Activated naive CD4-positive, alpha-beta T cell treated with anti-CD3 and anti-CD28 coated beads, Interleukin-2, amount 10 ng/mL, durations not matched to agents 7 days and 5 days (primary cell): ENCODE measurements around the gene KLC3.

Experiments
- CTCF ChIA-PET: fragments of 350-600 bp; sonication (Branson Sonifier 250); formaldehyde crosslinking; loops from one replicate; lab custom pipeline; 2021; ENCODE audit warnings: antibody characterized with exemption; lab: Charles Lee
- DNase-seq: peaks from one replicate; pipeline ENCODE4 v3.0.0-alpha.2; 2020
- H3K27ac Mint-ChIP-seq: one replicate; pipeline ENCODE4 v1.8.0; 2021; ENCODE audit warnings: mild to moderate bottlenecking, moderate library complexity, mixed read lengths
- H3K27me3 Mint-ChIP-seq: one replicate; pipeline ENCODE4 v1.8.0; 2021; ENCODE audit warnings: mild to moderate bottlenecking, mixed read lengths
- H3K36me3 Mint-ChIP-seq: one replicate; pipeline ENCODE4 v1.8.0; 2021; ENCODE audit warnings: mixed read lengths
- H3K4me1 Mint-ChIP-seq: one replicate; pipeline ENCODE4 v1.8.0; 2021; ENCODE audit warnings: mixed read lengths
- H3K4me3 Mint-ChIP-seq: one replicate; pipeline ENCODE4 v1.8.0; 2021; ENCODE audit warnings: mild to moderate bottlenecking, moderate library complexity, mixed read lengths
- H3K9me3 Mint-ChIP-seq: one replicate; pipeline ENCODE4 v1.8.0; 2021; ENCODE audit warnings: mixed read lengths

KLC3 gene

GRCh38 chr19:45357445-45357783 lies 16.9 kb downstream of the KLC3 start:
- CTCF ChIA-PET, result no interaction called here
- Mint-ChIP-seq H3K27me3 (no peaks in the 10 kb centered on the region), H3K27ac (no peak overlapping the region), H3K9me3 (no peaks in the 10 kb centered on the region), H3K4me1 (peaks cover 2% of the 10 kb centered on the region), H3K36me3 (peaks cover 16% of the 10 kb centered on the region), H3K4me3 (no peak overlapping the region)
- no peak for DNase-seq

GRCh38 chr19:45358213-45358792 lies 17.8 kb downstream of the KLC3 start:
- Mint-ChIP-seq H3K27ac (no peak overlapping the region), H3K4me3 (no peak overlapping the region), H3K36me3 (peaks cover 15% of the 10 kb centered on the region), H3K9me3 (no peaks in the 10 kb centered on the region), H3K27me3 (no peaks in the 10 kb centered on the region), H3K4me1 (peaks cover 2% of the 10 kb centered on the region)
- DNase-seq, result no peak
- CTCF ChIA-PET, result no interaction called here

- no peak overlapping the region for H3K4me3 Mint-ChIP-seq
- H3K27ac Mint-ChIP-seq, result no peak overlapping the region
- H3K9me3 Mint-ChIP-seq, result no peaks in the 10 kb centered on the region
- CTCF ChIA-PET, result interaction anchor here (0.6 kb wide), 1 partner anchor 25 kb away, joined by 3 read pairs; no protein-coding TSS in a partner anchor
- no peaks in the 10 kb centered on the region for H3K27me3 Mint-ChIP-seq
- H3K36me3 Mint-ChIP-seq, result peaks cover 7% of the 10 kb centered on the region
- H3K4me1 Mint-ChIP-seq, result no peaks in the 10 kb centered on the region
- no peak for DNase-seq
Measured at GRCh38 chr19:45361608-45362007, 21.1 kb downstream of the KLC3 start.

GRCh38 chr19:45362291-45362690 lies 21.7 kb downstream of the KLC3 start:
- no peaks in the 10 kb centered on the region for H3K9me3 Mint-ChIP-seq
- DNase-seq, result no peak
- CTCF ChIA-PET, result interaction anchor here (0.6 kb wide), 1 partner anchor 25 kb away, joined by 3 read pairs; no protein-coding TSS in a partner anchor

GRCh38 chr19:45363861-45364459 lies 23.4 kb downstream of the KLC3 start:
- peaks cover 10% of the 10 kb centered on the region for H3K36me3 Mint-ChIP-seq

More at GRCh38 chr19:45362291-45362690, 21.7 kb downstream of the KLC3 start:
- peaks cover 7% of the 10 kb centered on the region for H3K36me3 Mint-ChIP-seq
- no peak overlapping the region for H3K4me3 Mint-ChIP-seq
- H3K27me3 Mint-ChIP-seq, result no peaks in the 10 kb centered on the region
- no peaks in the 10 kb centered on the region for H3K4me1 Mint-ChIP-seq
- H3K27ac Mint-ChIP-seq, result no peak overlapping the region

GRCh38 chr19:45364696-45365095 lies 24.1 kb downstream of the KLC3 start:
- no peaks in the 10 kb centered on the region for H3K9me3 Mint-ChIP-seq
- H3K27me3 Mint-ChIP-seq, result no peaks in the 10 kb centered on the region
- CTCF ChIA-PET, result no interaction called here
- no peak overlapping the region for H3K4me3 Mint-ChIP-seq
- peaks cover 8% of the 10 kb centered on the region for H3K36me3 Mint-ChIP-seq
- H3K4me1 Mint-ChIP-seq, result peaks cover 13% of the 10 kb centered on the region
- no peak overlapping the region for H3K27ac Mint-ChIP-seq
- no peak for DNase-seq

More at GRCh38 chr19:45363861-45364459, 23.4 kb downstream of the KLC3 start:
- peaks cover 8% of the 10 kb centered on the region for H3K4me1 Mint-ChIP-seq
- DNase-seq, result no peak
- H3K9me3 Mint-ChIP-seq, result no peaks in the 10 kb centered on the region
- CTCF ChIA-PET, result no interaction called here
- no peaks in the 10 kb centered on the region for H3K27me3 Mint-ChIP-seq
- H3K4me3 Mint-ChIP-seq, result no peak overlapping the region
- H3K27ac Mint-ChIP-seq, result no peak overlapping the region

GRCh38 chr19:45368127-45368526 lies 27.6 kb downstream of the KLC3 start:
- Mint-ChIP-seq H3K4me3 (peak overlapping the region; percentile 6), H3K36me3 (peaks cover 3% of the 10 kb centered on the region), H3K27ac (no peak overlapping the region), H3K9me3 (no peaks in the 10 kb centered on the region), H3K27me3 (no peaks in the 10 kb centered on the region), H3K4me1 (peaks cover 21% of the 10 kb centered on the region)
- CTCF ChIA-PET, result no interaction called here
- no peak for DNase-seq

- peak overlapping the region; percentile 54 for H3K4me3 Mint-ChIP-seq
- no peak for DNase-seq
- H3K36me3 Mint-ChIP-seq, result peaks cover 3% of the 10 kb centered on the region
- CTCF ChIA-PET, result interaction anchor here (0.7 kb wide), 1 partner anchor 661 kb away, joined by 3 read pairs; no protein-coding TSS in a partner anchor
- no peak overlapping the region for H3K27ac Mint-ChIP-seq
- H3K9me3 Mint-ChIP-seq, result no peaks in the 10 kb centered on the region
- no peaks in the 10 kb centered on the region for H3K27me3 Mint-ChIP-seq
- H3K4me1 Mint-ChIP-seq, result peaks cover 21% of the 10 kb centered on the region
Measured at GRCh38 chr19:45368737-45369340, 28.3 kb downstream of the KLC3 start.

GRCh38 chr19:45370410-45371204 lies 30.1 kb downstream of the KLC3 start, which contains the start of gene ERCC2:
ERCC2 (minus strand) TSS chr19:45370573; CDS start chr19:45370540, 33 bp downstream.
- Mint-ChIP-seq H3K4me1 (peaks cover 21% of the 10 kb centered on the region), H3K27ac (peak within 1 kb of the TSS; percentile 96), H3K27me3 (peaks cover 6% of the 10 kb centered on the region), H3K9me3 (no peaks in the 10 kb centered on the region), H3K36me3 (peaks cover 3% of the 10 kb centered on the region), H3K4me3 (peak within 1 kb of the TSS; percentile 83)
- DNase-seq, result peak; percentile 99
- CTCF ChIA-PET, result no interaction called here

GRCh38 chr19:45376045-45376724 lies 35.6 kb downstream of the KLC3 start:
- H3K4me3 Mint-ChIP-seq, result no peak overlapping the region
- DNase-seq, result no peak
- H3K4me1 Mint-ChIP-seq, result no peaks in the 10 kb centered on the region
- no peaks in the 10 kb centered on the region for H3K36me3 Mint-ChIP-seq
- CTCF ChIA-PET, result no interaction called here
- no peak overlapping the region for H3K27ac Mint-ChIP-seq
- peaks cover 14% of the 10 kb centered on the region for H3K27me3 Mint-ChIP-seq
- no peaks in the 10 kb centered on the region for H3K9me3 Mint-ChIP-seq

GRCh38 chr19:45380107-45380506 lies 39.6 kb downstream of the KLC3 start:
- no peaks in the 10 kb centered on the region for H3K9me3 Mint-ChIP-seq
- DNase-seq, result no peak
- no peaks in the 10 kb centered on the region for H3K36me3 Mint-ChIP-seq
- CTCF ChIA-PET, result interaction anchor here (1.6 kb wide), 1 partner anchor 21 kb away, joined by 3 read pairs; no protein-coding TSS in a partner anchor
- no peak overlapping the region for H3K4me3 Mint-ChIP-seq
- peaks cover 34% of the 10 kb centered on the region for H3K27me3 Mint-ChIP-seq
- H3K4me1 Mint-ChIP-seq, result no peaks in the 10 kb centered on the region
- H3K27ac Mint-ChIP-seq, result no peak overlapping the region

- H3K9me3 Mint-ChIP-seq, result no peaks in the 10 kb centered on the region
- CTCF ChIA-PET, result no interaction called here
- H3K4me1 Mint-ChIP-seq, result no peaks in the 10 kb centered on the region
- no peak overlapping the region for H3K4me3 Mint-ChIP-seq
- no peak overlapping the region for H3K27ac Mint-ChIP-seq
- peaks cover 55% of the 10 kb centered on the region for H3K27me3 Mint-ChIP-seq
- DNase-seq, result no peak
- no peaks in the 10 kb centered on the region for H3K36me3 Mint-ChIP-seq
Measured at GRCh38 chr19:45382426-45382825, 41.9 kb downstream of the KLC3 start.

GRCh38 chr19:45385392-45386221 lies 45.1 kb downstream of the KLC3 start:
- Mint-ChIP-seq H3K27ac (no peak overlapping the region), H3K27me3 (peaks cover 58% of the 10 kb centered on the region), H3K4me3 (no peak overlapping the region), H3K4me1 (no peaks in the 10 kb centered on the region), H3K9me3 (no peaks in the 10 kb centered on the region), H3K36me3 (no peaks in the 10 kb centered on the region)
- CTCF ChIA-PET, result no interaction called here
- no peak for DNase-seq
